Hematopoietic multipotent progenitor cell treated with erythropoietin and hydrocortisone succinate and interleukin-3 and kit ligand, for 4 days (in vitro differentiated cells): Measurements from ENCODE around the gene SRRT.
"Not testable (repeated sequence)": the region's sequence is repeated elsewhere in the genome, so short reads cannot be mapped to it uniquely, and the experiment has no call there.

ENCODE experiments used
- DNase-seq: peaks from one replicate; pipeline ENCODE4 v3.0.0-alpha.2; 2015

Gene SRRT

DNA sequence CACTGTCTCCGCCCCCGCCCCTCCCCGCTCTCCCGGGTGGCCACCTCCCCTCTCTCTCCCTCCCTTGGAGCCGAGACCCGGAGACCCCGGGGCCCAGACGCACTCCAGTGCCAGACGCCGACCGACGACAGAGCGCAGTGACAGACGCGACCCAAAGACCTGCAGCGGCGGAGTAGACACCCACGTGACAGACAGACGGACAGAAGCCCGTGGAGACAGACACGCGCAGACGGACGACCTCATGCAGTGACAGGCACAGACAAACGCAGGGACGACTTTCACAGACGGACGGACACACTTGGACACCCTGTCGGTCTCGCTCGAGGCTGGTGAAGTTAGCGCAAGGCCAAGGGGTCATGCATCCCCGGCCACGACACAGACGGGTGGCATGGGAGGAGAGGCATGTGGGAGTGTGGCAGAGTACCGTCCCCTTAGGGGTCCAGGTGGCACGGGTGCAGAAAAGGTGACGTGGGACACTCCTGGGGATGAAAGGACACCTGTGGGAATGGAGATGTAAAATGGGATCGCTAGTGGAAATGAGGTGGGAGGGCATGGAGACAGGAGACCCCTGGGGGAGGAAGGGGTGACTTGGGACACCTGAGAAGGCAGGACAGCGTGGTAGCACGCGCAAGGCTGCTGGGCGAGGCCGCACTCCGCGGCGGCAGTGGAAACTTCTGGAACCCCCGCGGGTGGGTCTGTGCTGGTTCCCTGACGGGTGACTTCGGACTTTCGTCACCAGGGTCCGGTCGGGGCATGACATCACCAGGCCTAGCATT is 21.2 kb downstream of the SRRT start:
- DNase-seq = peak; percentile 57

DNA sequence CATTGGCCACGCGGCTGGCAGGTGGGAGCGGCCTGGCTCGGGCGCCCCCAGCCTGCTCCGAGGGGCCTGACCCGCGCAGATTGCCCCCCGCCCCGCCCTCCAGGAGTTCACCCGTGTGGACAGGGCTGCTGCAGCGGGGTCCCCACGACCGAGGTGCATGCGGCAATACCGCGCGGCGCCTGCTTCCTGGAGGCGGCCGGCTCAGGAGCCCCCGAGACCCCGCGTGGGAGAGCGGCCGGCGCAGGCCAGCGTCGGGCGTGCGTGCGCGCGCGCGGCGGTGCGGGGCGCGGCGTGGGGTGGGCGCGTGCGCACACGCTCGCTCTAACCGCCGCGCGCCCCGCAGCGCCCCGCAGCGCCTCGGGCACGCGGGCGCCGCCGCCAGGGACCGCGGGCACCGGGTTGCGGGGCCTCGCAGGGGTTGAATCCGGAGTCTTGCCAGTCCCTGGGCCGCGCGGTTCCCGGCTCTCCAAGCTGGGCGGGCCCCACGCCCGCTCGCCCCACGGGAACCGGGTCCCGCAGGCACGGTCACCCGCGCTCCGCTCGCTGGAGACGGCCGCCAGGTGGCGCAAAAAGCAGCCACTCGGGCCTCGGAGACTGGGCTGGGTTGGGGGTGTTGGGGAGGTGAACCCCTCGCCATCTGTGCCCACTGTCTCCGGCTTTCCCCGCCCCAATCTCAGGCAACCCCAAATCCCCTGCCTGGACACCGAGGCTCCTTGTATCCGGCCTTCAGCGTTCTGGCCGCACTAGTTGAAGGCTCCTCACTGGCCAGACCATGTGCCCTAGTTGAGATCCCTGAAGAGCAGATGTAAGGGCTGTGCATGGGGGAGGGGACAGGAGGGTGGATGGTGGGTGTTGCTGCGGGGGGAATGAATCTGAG is 22.1 kb downstream of the SRRT start:
- DNase-seq = peak; percentile 40

- DNase-seq = no peak
Observed at GRCh38 chr7:100897772-100898454, 23.0 kb downstream of the SRRT start.

- no peak for DNase-seq
Observed at GRCh38 chr7:100899432-100899831, 24.5 kb downstream of the SRRT start.

- DNase-seq = no peak
Observed at GRCh38 chr7:100900978-100901377, 26.1 kb downstream of the SRRT start.

GRCh38 chr7:100901921-100902332 is 27.0 kb downstream of the SRRT start:
- no peak for DNase-seq

GRCh38 chr7:100902638-100903037 is 27.7 kb downstream of the SRRT start:
- no peak for DNase-seq

DNA sequence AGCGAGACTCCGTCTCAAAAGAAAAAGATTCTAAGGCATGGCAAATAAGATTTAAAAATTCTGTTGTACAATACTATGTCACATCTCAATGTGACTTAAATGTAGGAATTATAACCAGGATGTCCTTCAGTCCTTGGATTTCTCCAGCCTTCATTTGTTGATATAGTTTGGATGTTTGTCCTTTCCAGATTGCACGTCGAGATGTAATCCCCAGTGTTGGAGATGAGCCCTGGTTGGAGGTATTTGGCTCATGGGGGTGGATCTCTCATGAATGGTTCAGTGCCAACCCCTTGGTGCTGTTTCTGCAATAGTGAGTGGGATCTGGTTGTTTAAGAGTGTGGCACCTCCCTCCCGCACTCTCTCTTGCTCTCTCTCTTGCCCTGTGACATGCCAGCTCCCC is 33.6 kb downstream of the SRRT start:
- no peak for DNase-seq

- peak; percentile 70 for DNase-seq
Observed at GRCh38 chr7:100910443-100910842, 35.5 kb downstream of the SRRT start.

GRCh38 chr7:100911484-100911883 is 36.6 kb downstream of the SRRT start:
- DNase-seq = no peak

DNA sequence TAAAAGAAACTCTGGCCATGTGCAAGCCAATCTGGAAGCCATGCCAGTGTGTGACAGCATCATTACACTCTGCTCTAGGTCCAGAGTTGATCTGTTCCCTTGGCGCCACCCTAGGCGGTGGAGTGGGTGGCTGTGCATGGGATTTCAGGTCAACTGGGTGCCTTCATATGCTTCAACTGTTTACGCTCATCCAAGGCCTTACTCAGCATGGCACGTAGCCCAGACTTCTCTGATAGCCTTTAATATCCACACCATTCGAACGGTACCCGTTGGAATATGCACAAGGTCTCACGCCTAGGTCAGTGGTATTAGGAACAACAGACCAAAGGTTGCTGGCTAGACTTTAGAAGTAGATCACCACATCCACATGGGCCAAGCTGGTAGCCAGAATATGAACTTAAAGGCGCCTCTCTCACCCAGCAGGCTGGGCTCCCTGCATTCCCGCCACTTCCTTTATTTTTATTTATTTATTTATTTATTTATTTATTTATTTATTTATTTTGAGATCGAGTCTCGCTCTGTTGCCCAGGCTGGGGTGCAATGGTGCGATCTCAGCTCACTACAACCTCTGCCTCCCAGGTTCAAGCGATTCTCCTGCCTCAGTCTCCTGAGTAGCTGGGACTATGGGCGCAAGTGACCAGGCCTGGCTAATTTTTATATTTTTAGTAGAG is 39.4 kb downstream of the SRRT start:
- DNase-seq = no peak

DNA sequence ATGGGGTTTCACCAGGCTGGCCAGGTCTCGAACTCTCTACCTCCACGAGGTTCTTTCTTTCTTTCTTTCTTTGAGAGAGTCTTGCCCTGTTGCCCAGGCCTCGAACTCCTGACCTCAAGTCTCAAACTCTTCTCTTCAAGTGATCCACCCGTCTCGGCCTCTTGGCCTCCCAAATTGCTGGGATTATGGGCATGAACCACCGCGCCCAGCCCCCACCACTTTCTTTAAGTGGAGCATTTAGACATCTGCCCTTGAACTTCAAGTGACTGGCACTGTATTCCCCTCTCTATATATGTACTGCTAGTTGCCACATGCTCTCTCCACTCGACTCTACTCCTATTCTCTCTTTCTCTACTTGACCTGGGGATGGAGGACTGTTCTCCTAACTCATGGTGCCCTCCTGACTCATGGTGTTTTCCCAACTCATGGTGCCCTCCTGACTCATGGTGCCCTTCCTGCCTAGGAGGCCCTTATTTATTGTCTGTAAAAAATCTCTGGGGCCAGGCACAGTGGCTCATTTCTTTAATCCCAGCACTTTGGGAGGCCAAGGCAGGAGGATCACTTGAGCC is 40.1 kb downstream of the SRRT start:
- no peak for DNase-seq

GRCh38 chr7:100919335-100919734 is 44.4 kb downstream of the SRRT start:
- DNase-seq = not testable (repeated sequence)

DNA sequence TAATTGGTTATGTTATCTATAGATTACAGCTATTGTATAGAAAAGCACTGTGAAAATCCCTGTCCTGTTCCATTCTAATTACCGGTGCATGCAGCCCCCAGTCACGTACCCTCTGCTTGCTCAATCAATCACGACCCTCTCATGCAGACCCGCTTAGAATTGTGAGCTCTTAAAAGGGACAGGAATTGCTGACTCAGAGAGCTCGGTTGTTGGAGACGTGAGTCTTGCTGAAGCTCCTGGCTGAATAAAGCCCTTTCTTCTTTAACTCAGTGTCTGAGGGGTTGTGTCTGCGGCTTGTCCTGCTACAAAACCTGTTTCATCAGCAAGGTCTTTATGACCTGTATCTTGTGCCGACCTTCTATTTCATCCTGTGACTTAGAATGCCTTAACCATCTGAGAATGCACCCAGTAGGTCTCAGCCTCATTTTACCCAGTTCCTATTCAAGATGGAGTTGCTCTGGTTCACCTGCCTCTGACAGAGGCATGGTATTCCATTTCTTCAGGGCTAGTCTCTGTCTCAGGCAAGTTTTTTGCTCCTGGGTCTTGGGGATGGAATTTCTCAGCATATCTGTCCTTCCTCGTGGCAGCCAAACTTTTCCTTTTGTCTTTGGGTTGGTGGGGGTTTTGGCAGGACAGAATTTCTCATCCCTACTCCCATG is 45.0 kb downstream of the SRRT start:
- DNase-seq = not testable (repeated sequence)

DNA sequence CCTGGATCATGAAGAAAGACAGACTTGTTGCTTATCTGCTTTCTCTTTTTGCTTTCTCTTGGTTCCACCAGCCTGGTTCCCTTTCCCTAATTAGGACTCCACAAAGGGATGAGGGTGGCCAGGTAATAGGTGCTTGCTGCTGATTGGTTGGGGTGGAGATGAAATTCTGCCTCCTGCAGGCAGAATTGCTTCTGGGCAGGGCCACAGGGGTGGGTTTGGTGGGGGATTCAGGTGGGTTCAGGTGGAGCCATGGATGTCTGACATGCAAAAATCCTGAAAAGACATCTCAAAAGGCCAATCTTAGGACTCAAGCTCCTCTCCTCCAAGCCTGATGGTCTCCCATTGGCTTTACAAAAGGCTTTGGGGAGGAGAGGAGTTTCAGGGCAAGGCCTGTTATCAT is 46.1 kb downstream of the SRRT start:
- DNase-seq = no peak

- DNase-seq = not testable (repeated sequence)
Observed at GRCh38 chr7:100923616-100924015, 48.7 kb downstream of the SRRT start.

GRCh38 chr7:100929808-100930174 is 54.9 kb downstream of the SRRT start:
- DNase-seq = no peak

DNA sequence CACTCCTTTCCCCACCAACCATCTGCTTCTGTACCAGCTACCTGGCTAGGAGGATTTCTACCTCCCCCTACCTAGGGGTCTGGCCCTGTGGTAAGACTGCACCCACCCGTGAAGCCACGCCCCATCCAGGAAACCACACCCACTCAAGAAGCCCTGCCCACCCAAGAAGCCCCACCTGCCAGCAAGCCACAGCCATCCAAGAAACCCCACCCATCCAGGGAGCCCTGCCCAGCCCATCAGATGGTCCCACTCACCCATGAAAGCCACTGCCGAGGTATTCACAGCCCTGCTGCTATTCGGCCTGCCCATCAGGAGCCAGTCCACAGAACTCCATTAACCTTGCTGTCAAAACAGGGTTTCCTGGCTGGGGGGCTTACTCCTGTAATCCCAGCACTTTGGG is 58.8 kb downstream of the SRRT start:
- no peak for DNase-seq

DNA sequence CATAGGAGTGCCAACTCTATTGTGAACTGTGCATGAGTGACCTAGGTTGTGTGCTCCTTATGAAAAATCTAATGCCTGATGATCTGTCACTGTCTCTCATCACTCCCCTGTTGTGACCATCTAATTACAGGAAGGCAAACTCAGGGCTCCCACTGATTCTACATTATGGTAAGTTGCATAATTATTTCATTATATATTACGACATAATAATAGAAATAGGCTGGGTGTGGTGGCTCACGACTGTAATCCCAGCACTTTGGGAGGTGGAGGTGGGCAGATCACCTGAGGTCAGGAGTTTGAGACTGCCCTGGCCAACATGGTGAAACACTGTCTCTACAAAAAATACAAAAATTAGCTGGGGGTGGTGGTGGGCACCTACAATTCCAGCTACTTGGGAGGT is 60.5 kb downstream of the SRRT start:
- not testable (repeated sequence) for DNase-seq

GRCh38 chr7:100936167-100936566 is 61.3 kb downstream of the SRRT start:
- not testable (repeated sequence) for DNase-seq
